Stimulated activated CD4-positive, alpha-beta T cell treated with anti-CD3 and anti-CD28 coated beads, Interleukin-1b, Interleukin-23, amount 100 ng/mL, for 48 hours (primary cell): Measurements from ENCODE around the gene ULK3.

Experiments
- DNase-seq: peaks from one replicate; pipeline ENCODE4 v3.0.0-alpha.2; 2020

Gene ULK3

GRCh38 chr15:74838746-74839525 is 4.0 kb downstream of the ULK3 start:
- no peak for DNase-seq

- no peak for DNase-seq
Observed at GRCh38 chr15:74838137-74838516, 4.8 kb downstream of the ULK3 start.

GRCh38 chr15:74837482-74838136 is 5.3 kb downstream of the ULK3 start:
- no peak for DNase-seq

- DNase-seq: no peak
Observed at GRCh38 chr15:74836846-74837245, 6.1 kb downstream of the ULK3 start.

- DNase-seq: peak; percentile 50
Observed at GRCh38 chr15:74835312-74835823, 7.6 kb downstream of the ULK3 start.

- DNase-seq: no peak
Observed at GRCh38 chr15:74833376-74834107, 9.4 kb downstream of the ULK3 start.

- DNase-seq: no peak
Observed at GRCh38 chr15:74832826-74833225, 10.1 kb downstream of the ULK3 start.

- no peak for DNase-seq
Observed at GRCh38 chr15:74831813-74832495, 11.0 kb downstream of the ULK3 start.

- no peak for DNase-seq
Observed at GRCh38 chr15:74830868-74831267, 12.1 kb downstream of the ULK3 start.

- DNase-seq: no peak
Observed at GRCh38 chr15:74829991-74830390, 13.0 kb downstream of the ULK3 start.

- no peak for DNase-seq
Observed at GRCh38 chr15:74829486-74829885, 13.5 kb downstream of the ULK3 start.

GRCh38 chr15:74828835-74829234 is 14.1 kb downstream of the ULK3 start:
- no peak for DNase-seq

GRCh38 chr15:74827614-74828013 is 15.3 kb downstream of the ULK3 start:
- DNase-seq: no peak

- no peak for DNase-seq
Observed at GRCh38 chr15:74826921-74827320, 16.0 kb downstream of the ULK3 start.

- no peak for DNase-seq
Observed at GRCh38 chr15:74826364-74826819, 16.6 kb downstream of the ULK3 start, which contains the start of gene CPLX3. Gene CPLX3 (plus strand): TSS chr15:74826627. CDS start chr15:74826704, 77 bp downstream.

GRCh38 chr15:74825866-74826265 is 17.1 kb downstream of the ULK3 start:
- no peak for DNase-seq

GRCh38 chr15:74824976-74825375 is 18.0 kb downstream of the ULK3 start:
- DNase-seq: no peak

- no peak for DNase-seq
Observed at GRCh38 chr15:74823324-74823723, 19.6 kb downstream of the ULK3 start.

- no peak for DNase-seq
Observed at GRCh38 chr15:74822233-74822632, 20.7 kb downstream of the ULK3 start.

GRCh38 chr15:74821790-74822158 is 21.2 kb downstream of the ULK3 start:
- no peak for DNase-seq

GRCh38 chr15:74821091-74821789 is 21.7 kb downstream of the ULK3 start:
- no peak for DNase-seq

- DNase-seq: no peak
Observed at GRCh38 chr15:74820056-74820455, 22.9 kb downstream of the ULK3 start.
